Measurements from ENCODE around the gene GGA2. TPM values are rescaled to one million over a fixed set of nuclear protein-coding genes. Genes with fewer than 3 reads are reported as not detected.
A peak's percentile ranks its signal among the peaks of the same experiment; 100 is the strongest.
"Not testable (repeated sequence)": the region's sequence is repeated elsewhere in the genome, so short reads cannot be mapped to it uniquely, and the experiment has no call there.

The GGA2 gene
- total RNA-seq, 1 experiment from 2014 or later = 25.9 TPM

GRCh38 chr16:23524886-23525285 is 14.6 kb upstream of the GGA2 start:
- no peak for DNase-seq (ENCODE audit: low spot score)

GRCh38 chr16:23523876-23524385 is 13.6 kb upstream of the GGA2 start:
- no peak for DNase-seq (ENCODE audit: low spot score)

DNA sequence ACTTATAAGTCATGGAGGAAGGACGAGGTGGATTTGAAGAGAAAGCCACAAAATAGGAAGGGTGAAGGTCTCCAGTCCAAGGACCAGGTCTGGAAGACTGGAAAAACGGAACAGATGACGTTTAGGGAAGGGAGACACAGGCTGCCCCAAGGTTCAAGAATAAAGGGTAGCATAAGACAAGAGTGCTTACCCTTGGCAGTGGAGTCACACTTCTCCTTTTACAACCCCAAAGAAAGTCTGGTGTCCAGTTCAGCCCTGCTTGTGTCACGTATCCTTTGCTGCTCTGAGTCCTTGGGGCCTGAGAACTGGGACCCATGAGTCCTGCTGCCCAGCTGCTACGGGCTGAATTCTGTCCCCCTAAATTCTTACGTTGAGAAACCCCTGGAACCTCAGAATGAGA is 13.0 kb upstream of the GGA2 start:
- DNase-seq (ENCODE audit: low spot score) = no peak

- no peak for DNase-seq (ENCODE audit: low spot score)
Measured at GRCh38 chr16:23521965-23522364, 11.7 kb upstream of the GGA2 start.

- no peak for DNase-seq (ENCODE audit: low spot score)
Measured at GRCh38 chr16:23521037-23521743, 10.9 kb upstream of the GGA2 start.

GRCh38 chr16:23520500-23520899 is 10.2 kb upstream of the GGA2 start:
- no peak for DNase-seq (ENCODE audit: low spot score)

- DNase-seq (ENCODE audit: low spot score) = no peak
Measured at GRCh38 chr16:23519282-23519681, 9.0 kb upstream of the GGA2 start.

DNA sequence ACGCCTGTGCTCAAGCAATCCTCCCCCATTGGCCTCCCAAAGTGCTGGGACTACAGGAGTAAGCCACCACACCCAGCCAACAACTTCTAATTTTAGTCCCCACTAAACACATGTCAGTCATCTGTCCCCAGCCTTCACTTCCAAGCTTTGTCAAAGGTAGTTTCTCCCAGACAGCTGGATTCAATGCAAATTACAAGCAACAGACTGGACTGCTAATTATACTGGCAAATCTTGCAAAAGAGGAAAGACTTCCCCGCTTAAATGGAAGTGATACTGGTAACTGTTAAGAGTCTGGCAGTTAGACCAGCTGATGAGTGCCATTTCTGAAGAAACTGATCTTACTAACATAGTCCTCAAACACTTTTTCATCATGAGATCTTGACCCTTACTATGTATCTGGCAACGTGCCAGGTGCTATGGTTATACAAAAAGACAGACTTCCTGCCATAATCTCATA is 8.2 kb upstream of the GGA2 start:
- DNase-seq (ENCODE audit: low spot score) = no peak

- DNase-seq (ENCODE audit: low spot score) = no peak
Measured at GRCh38 chr16:23516366-23517137, 6.3 kb upstream of the GGA2 start.

- no peak for DNase-seq (ENCODE audit: low spot score)
Measured at GRCh38 chr16:23515881-23516280, 5.6 kb upstream of the GGA2 start.

DNA sequence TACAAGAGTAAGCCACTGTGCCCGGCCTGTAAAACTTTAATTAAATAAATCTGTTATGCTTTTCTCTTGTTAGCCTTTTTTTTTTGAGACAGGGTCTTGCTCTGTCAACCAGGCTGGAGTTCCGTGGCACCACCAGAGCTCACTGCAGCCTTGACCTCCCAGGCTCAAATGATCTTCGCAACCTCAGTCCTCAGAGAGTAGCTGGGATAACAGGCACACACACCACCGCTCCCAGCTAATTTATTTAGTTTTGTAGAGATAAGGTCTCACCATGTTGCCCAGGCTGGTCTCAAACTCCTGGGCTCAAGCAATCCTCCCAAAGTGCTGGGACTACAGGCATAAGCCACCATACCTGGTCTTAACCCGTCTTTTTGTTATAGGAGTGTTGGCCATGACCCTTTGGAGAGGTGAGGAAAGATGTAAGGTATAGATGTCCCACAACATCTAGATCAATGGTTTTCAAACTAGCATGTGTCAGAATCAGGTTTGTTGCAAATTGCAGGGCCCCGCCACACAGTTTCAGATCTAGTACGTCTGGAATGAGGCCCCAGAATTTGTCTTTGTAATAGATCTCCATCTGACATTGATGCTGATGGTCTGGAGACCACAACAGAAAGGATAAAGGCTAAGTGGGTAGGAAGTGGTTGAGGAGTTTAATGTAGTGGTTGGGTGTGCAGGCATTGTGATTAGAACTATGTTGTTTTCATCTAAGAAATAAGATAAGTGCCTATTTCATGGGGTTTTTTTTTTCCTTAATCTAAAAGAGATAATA is 4.3 kb upstream of the GGA2 start:
- no peak for DNase-seq (ENCODE audit: low spot score)

DNA sequence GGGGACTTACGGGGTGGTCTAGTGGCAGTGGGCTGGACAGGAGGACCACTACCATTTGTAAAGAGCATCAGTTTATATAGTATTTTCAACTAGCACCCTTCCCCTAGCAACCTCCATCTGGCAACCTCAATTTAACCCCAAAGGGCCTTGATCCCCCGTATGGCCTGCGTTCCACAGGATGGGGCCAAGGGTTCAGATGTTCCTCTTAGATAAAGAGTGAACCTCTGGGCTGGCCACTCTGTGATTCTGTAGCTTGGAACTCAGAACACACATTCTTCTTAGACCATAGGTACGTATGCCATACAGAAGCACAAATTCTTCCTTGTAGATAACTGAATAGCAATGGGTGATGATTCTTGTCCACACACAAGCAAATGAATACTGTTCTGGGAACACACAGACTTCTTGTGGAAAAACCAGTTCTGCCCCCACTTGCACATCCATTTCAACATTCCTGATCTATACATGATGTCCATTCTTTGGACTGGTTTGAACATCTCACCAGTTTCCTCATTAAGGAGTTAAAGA is 1.9 kb upstream of the GGA2 start:
- DNase-seq (ENCODE audit: low spot score) = no peak

- no peak for DNase-seq (ENCODE audit: low spot score)
Measured at GRCh38 chr16:23511731-23512130, 1.4 kb upstream of the GGA2 start.

GRCh38 chr16:23510915-23511270 is 599 bp upstream of the GGA2 start:
- DNase-seq (ENCODE audit: low spot score) = not testable (repeated sequence)

DNA sequence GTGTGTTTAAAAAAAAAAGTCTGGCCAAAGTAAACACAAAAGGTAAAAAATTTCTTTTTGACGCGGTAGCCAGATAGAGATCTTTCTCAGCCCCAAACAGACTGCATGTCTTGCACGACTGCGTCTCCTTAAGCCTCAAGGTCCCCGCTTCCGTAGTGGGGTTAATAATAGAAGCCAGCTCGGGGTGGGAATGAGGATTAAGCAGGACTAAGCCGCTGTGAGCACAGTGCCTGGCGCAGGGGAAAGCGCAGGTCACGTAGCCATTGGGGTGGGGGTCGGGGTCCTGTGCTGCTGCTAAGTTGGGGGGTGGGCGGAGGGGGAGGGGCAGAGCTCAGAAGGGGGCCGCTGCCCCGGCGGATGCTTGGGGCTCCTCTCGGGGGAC is 521 bp downstream of the GGA2 start:
- DNase-seq (ENCODE audit: low spot score) = peak; percentile 44

- peak; percentile 20 for DNase-seq (ENCODE audit: low spot score)
Measured at GRCh38 chr16:23509441-23509754, 896 bp downstream of the GGA2 start.

DNA sequence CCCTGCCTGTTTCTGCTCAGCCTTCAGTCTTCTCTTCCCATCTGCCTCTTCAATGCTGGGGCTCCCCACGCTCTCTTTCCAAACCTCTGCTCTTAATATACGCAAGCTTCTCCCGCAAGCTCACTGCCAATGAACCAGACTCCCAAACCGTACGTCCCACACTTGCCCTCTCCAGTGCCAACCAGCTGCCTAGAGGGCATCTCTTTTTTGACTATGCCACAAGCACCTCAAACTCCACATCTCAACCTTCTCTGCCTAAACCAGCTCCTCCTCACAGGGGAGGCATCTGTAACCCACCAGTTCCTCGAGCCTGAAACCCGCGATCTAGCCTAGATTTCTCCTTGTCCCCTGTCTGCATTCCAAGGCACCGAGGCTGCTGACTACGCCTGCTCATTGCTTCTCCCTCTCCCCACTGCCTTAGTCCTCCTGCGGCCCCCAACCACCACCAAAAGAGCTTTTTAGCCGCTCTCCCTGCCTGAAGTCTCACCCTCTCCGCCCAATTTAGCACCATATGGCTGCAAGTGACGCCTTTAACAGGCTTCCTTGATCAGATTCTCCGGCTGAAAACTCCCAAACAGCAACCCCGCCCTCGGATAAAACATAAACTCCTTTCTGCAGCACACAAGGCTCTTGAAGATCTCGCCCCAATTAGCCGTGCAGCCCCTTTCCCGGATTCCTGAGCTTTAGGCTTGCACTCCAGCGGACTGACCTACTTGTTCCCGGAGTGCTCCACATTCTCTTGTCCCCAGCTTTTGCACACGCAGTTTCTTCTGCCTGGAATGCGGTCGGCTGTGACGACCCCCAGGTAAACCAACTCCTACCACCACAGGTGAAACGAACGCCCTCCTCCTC is 1.5 kb downstream of the GGA2 start:
- DNase-seq (ENCODE audit: low spot score) = peak; percentile 20

DNA sequence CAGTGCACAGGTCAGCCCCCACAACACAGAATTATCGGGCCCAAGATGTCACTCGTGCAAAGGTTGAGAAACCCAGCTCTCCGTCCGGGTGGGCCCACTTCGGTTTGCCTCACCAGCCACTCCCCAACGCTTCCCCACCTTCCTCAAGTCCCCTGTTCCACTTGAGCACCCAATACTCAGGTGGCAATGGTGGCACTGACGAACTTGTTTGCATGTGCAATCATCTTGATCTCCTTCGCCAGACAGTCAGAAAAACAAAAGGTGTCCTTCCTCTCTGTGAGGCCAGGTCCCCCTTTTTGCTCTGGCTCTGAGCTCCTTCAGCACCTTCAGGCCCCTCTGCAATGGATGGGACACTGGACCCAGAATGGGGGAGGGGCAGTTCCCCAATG is 3.7 kb downstream of the GGA2 start:
- DNase-seq (ENCODE audit: low spot score) = no peak

DNA sequence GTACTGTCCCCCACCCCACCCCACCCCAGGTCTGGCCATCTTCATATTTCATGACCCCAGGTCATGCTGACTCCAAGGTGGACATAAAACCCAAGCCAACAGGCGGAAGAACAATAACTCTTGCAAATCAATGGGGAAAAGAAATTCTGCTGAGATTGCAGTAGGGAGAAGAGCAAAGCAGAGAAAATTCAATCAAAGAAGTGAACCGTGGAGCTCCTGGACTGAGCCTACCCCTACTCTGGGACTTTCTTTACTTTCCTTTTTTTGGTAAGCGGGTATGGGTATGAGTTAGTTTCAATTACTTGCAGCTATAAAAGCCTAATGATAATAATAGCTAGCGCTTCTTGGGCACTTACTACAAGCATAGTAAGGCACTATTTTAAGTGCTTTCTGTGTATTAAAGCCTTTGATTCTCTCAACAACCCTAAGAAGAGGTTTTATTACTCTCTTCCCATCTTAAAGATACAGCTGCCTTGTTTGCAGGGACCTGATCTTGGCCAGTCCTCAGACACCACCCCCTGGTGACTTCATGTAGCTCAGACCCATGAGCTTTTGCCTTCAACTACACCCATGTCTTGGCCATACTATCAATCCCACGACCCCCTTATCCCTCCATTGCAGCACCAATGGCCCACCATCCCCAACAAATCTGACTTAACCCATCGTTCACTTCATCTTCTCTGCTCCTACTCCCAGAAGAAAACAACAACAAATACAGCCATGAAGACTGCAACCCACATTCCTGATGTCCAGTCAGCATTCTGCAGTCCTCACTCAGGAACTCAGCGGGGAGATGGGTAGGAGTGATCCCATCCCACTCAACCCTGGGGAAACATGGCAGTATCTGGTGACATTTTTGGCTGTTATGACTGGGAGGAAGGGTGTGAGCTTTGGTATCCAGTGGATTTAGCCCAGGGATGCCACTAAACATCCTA is 4.4 kb downstream of the GGA2 start:
- no peak for DNase-seq (ENCODE audit: low spot score)

DNA sequence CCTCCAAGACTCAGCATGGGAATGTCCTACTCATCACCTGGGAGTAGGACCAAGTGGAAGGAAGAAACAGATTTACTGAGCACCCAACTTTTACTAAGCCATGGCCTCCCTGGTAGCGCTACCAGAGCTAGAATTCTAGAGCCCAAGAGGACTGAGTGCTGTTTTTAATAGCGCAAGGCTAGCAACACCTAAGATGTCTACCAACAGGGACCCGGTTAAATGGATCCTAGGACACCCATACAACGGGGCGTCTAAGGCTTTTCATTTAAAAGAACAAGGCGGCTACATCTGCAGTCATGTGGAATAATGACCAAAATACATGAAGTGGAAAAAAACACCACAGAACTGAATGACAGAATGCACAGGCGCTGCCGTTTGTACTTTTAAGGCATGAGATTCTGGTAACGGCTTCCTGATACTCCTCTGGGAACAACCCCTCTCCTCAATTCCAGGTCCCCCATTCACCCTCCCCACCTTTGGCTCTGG is 5.1 kb downstream of the GGA2 start:
- DNase-seq (ENCODE audit: low spot score) = no peak
